Fibroblast of peridontal ligament (primary cell): ENCODE results near the gene SF3B5.
"Not testable (repeated sequence)": the region's sequence is repeated elsewhere in the genome, so short reads cannot be mapped to it uniquely, and the experiment has no call there.

ENCODE experiments used
- DNase-seq: peaks from one replicate; pipeline ENCODE4 v3.0.0-alpha.2; 2010; ENCODE audit errors: extremely low read depth

Gene SF3B5

DNA sequence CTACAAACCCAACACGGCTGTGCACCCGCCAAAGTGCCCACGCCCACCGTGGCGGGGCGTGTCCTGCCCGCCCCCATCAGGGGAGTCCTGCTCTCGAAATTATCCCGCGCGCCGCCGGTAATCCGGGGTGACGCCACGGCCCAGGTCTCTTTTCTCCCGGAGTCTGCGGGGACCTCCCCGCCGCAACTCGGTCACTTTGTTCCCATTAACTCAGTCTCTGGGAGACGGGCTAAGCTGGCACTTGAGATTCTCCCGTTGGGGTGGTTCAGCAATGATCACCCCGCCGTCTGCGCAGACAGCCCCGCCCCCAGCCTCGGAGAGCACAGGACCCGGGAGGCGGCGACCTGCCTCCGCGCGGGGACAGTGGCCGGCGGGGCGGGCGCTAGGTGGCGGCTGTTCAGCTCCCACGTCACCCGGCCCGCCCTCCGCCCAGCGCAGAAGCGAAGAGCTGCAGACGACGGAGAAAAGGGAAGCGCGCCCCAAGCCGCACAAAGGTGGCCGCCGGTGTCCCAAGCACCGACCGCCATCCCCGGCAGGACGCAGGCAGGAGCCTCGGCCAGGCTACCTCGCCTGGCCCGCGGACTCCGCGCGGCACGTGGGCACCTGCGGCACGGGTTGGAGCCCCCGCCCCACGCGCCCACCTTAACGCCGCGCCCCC lies 31.5 kb downstream of the SF3B5 start:
- no peak for DNase-seq

DNA sequence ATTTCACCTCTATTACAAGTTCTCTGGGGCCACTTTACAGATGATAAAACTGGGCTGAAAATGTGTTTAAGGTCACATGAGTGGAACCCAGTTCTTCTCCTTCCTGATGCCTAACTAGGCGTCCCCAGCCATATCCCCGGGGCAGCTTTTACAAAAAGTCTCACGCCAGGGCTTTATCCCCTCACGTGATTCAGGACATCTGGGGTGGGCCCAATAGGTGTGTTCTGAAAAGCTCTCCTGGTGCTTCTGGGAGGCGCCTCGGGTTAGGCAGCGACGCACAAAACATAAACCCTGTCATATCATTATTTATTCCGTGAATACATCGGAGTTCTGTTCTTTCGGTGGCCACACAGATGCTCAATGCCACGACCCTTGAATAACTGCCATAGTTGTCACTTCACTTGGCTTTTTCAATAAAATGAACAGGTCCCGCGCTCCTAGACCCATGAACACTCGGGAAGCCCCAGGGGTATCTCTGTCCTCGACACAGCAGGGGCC lies 32.1 kb downstream of the SF3B5 start:
- DNase-seq = no peak

DNA sequence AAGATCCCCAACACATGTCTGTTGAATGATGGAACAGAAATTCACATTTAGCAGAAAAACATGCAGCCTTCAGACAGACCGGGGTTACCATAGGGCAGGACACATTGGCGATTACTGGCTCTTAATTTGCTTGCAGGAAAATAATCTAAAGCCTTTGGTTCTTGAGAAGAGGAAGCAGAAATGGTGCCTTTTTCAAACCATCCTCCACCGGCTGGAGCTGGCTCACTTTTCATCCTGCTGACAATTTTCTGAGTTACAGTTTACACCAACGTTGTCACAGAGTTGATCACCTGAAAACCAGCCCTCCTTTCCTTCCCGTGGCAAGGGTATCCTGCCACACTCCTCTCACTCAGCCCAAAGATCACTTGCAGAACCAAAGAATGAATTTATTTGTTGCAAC lies 32.6 kb downstream of the SF3B5 start:
- DNase-seq = no peak

GRCh38 chr6:144059139-144059538 lies 36.2 kb downstream of the SF3B5 start:
- DNase-seq = no peak

DNA sequence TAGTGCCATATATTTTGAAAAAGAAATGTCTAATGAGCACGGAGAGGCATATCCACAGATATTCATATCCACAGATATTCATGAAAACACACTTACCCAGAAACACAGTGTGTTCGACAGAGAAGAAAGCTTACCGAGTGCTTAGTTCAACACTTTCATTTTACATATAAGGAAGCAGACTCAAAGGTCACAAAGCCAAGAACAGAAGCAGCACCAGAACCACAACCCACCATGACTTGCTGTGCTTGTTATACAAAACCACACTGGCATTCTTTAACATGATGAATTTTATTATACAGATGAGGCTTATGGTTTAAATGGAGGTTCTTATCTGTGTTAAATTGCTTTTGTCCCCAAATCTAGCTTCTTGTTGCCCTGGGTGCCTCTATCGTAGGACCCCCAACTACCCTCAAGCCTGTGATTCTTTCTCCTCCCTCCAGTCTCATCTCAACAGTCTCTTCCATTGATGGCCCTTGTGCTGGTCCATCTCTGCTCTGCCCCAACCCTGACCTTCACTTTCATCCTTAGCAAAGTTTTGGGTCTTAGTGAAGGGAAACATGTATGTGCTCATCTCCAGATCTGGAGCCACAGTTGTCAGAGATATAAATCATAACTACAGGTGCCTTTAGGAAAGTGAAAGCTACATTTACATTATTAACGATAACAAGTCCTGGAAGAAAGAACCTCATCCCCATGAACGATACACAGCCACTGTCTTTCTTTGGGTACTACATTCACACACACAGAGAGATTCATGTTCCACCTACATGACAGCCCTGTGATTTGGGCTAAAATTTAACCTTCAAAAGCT lies 40.0 kb downstream of the SF3B5 start:
- DNase-seq = peak; percentile 58

DNA sequence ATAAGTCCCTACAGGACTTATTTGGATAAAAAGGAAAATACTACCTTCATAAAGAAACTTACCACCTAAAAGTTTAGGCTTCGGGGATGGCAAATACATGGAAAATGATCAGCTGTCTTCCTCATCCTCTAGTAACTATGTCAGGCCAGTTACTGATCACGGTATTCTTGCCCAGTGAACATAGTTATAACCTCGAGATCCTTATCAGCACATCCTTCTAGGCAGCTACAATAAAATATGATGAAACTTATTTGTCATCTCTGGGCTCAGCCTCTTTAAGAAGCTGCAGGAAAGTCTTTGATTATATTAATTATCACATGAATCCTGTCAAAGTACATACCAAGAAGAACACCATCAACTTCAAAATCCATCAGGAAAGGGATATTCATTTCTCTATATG lies 41.8 kb downstream of the SF3B5 start:
- no peak for DNase-seq

DNA sequence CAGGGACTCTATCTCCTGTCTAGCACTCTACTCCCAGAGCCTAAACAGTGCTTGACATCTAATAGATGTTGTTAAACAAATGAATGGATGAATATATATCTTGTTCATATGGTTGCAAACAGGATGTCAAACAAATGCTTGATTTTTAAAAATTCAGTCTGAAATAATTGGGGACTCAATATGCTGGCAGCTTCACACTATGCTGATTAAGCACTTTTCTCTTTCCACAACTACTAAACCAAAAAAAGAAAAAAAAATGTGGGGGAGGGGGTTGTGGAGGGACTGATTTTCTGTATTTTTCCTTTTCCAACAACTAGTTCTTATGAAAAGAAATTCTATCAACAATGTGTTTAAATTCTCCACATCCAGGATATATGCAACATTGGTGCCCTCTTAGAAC lies 42.9 kb downstream of the SF3B5 start:
- no peak for DNase-seq

GRCh38 chr6:144049386-144049785 lies 46.0 kb downstream of the SF3B5 start:
- DNase-seq = no peak

DNA sequence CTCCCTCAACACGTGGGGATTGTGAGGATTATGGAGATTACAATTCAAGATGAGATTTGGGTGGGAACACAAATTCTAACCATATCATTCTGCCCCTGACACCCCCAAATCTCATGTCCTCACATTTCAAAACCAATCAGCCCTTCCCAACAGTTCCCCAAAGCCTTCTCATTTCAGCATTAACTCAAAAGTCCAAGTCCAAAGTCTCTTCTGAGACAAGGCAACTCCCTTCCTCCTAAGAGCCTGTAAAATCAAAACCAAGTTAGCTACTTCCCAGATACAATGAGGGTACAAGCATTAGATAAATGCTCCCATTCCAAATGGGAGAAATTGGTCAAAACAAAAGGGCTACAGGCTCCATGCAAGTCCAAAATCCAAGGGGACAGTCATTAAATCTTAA lies 47.7 kb downstream of the SF3B5 start:
- no peak for DNase-seq

DNA sequence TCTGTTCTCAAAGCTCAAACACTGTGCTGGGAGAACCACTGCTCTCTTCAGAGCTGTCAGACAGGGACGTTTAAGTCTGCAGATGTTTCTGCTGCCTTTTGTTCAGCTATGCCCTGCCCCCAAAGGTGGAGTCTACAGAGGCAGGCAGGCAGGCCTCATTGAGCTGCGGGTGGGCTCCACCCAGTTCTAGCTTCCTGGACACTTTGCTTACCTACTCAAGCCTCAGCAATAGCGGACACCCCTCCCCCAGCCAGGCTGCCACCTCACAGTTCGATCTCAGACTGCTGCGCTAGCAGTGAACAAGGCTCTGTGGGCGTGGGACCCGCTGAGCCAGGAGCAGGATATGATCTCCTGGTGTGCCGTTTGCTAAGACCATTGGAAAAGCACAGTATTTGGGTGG lies 48.7 kb downstream of the SF3B5 start:
- not testable (repeated sequence) for DNase-seq

DNA sequence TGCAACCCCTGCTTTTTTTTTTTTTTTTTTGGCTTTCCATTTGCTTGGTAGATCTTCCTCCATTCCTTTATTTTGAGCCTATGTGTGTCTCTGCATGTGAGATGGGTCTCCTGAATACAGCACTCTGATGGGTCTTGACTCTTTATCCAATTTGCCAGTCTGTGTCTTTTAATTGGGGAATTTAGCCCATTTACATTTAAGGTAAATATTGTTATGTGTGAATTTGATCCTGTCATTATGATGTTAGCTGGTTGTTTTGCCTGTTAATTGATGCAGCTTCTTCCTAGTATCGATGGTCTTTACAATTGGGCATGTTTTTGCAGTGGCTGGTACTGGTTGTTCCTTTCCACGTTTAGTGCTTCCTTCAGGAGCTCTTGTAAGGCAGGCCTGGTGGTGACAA lies 50.4 kb downstream of the SF3B5 start:
- not testable (repeated sequence) for DNase-seq
